ENCODE results near the gene MAP3K7.
A peak's percentile ranks its signal among the peaks of the same experiment; 100 is the strongest.

The MAP3K7 gene

DNA sequence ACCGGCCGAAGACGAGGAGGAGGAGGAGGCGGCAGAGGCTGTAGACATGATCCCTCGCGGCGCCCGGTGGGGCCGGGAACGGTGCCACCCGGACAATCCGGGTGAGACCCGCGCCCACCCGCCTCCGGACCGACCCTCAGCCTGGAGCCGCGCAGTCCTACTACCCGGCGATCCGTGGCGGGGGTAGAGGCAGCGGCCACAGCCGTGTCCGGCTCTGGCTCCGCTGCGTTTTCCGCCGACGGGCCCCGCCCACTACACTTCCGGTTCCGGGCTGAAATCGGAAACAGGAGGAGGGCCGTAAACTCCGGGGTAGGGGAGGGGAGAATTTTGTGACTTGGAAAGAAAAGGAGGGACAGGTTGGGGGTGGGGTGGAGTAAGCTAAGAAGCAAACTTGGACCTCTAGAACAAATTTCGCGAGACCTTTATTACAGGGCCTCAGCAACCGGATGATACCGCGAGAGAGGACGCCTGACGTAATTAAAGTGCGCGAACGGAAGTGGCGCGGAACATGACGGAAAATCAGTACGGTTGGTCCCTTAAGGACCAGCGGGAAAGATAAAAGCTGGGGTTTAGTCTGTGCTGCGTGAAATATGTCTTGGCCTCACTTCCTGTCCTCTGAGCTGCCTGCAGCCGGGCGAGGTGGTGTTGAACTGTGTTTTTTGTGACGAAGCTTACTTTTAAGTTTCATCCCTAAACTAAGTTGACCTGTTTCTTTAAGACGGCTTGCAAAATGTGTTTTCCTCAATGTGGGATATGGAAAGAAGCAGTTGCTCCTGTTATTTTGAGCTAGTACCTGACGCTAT, at the start of gene MAP3K7:
TSS of gene MAP3K7 (minus strand) at position 237 of the 803 bp plus-strand sequence. CDS start at position 48, 189 bp downstream.
- peak; percentile 89 for DNase-seq (ENCODE audit: low read depth)
- peak within 1 kb of the TSS; percentile 85 for H3K4me3 ChIP-seq (ENCODE audit: control insufficient read depth, low read depth, low read length)
- no peak for TF ChIP-seq CTCF (IDR thresholded peaks at IDR 0.05; ENCODE audit: control insufficient read depth, insufficient read depth, low read depth, low read length, missing control alignments)

- TF ChIP-seq CTCF (IDR thresholded peaks at IDR 0.05; ENCODE audit: control insufficient read depth, insufficient read depth, low read depth, low read length, missing control alignments), result no peak
- DNase-seq (ENCODE audit: low read depth), result no peak
- H3K4me3 ChIP-seq (ENCODE audit: control insufficient read depth, low read depth, low read length), result no peak overlapping the region
These were observed 44.2 kb upstream of the MAP3K7 start for GRCh38 chr6:90631046-90631445.

DNA sequence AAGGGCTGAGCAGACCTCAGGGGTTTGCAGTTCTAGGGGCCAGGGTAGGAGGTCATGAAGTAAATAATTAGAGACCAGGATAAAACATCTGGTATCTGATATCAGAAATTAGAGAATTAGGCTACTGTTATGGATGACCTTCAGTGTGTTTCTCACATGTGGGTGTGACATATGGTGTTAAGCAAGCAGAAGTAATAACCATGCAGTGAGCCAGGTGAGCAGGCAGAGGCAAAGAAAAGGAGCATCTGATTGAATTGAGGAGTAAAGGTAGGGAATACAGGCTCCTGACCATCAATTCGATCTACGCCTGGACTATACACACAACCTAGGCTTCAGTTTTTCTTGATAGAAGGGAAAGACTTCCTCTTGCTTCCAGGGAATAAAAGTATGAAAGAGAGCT, 34.7 kb upstream of the MAP3K7 start:
- TF ChIP-seq CTCF (IDR thresholded peaks at IDR 0.05; ENCODE audit: control insufficient read depth, insufficient read depth, low read depth, low read length, missing control alignments), result no peak
- DNase-seq (ENCODE audit: low read depth), result no peak
- H3K4me3 ChIP-seq (ENCODE audit: control insufficient read depth, low read depth, low read length), result no peak overlapping the region

DNA sequence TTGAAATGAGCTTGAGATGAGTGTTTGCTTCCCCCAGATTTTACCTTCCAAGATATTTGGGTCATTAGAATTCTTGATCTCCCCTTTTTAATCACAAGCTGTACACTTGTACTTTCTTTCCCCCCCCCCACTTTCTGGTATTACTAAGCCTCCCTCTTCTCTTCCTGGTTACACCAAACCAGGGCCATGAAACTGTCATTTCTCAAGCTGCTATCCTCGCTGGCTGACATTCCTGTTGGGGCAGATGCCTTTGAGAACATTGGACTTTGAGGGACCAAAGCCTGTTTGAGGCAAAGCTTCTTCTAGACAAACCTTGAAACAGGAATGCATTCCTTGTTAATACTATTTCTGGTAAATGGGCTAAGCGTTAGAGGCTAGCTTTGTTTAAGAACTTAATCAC, 32.3 kb upstream of the MAP3K7 start:
- no peak for TF ChIP-seq CTCF (IDR thresholded peaks at IDR 0.05; ENCODE audit: control insufficient read depth, insufficient read depth, low read depth, low read length, missing control alignments)
- no peak overlapping the region for H3K4me3 ChIP-seq (ENCODE audit: control insufficient read depth, low read depth, low read length)
- DNase-seq (ENCODE audit: low read depth), result no peak

- no peak for DNase-seq (ENCODE audit: low read depth)
- no peak for TF ChIP-seq CTCF (IDR thresholded peaks at IDR 0.05; ENCODE audit: control insufficient read depth, insufficient read depth, low read depth, low read length, missing control alignments)
- H3K4me3 ChIP-seq (ENCODE audit: control insufficient read depth, low read depth, low read length), result no peak overlapping the region
These were observed 25.4 kb upstream of the MAP3K7 start for GRCh38 chr6:90612313-90612680.

DNA sequence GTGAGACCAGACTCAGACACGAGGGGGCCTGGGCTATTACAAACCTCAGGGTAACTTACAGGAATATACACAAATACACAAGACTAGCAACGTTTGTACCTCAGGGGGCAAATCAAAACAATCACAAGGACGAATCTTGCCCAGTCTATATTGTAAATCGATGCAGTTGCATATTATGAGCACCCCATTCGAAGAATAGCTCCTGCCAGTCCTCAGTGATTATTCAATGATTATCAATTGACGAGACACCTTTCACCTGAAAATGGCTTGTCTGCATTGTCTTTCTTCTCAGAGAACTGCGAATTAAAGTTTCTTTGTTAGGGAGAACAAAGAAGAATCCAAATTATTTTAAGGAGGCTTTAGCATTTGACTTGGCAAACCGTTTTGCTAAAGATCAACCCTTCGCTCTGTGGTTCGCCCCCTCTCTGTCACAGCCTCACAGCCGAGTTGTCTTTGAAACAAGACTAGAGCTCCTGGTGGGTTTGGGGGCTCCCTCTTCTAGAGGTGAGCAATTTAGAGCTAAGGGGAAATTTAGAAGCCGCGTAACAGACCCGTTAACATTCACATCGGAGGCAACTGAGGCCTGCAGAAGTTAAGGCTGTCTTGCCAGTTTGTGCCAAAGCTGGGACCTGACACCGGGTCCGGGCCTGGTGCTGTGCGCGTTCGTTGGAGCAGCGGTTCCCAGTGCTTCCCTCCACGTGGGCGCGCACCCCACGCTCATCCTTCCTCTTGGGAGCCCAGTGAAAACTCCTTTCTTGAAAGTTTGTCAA, 24.9 kb upstream of the MAP3K7 start:
- peak overlapping the region; percentile 64 for H3K4me3 ChIP-seq (ENCODE audit: control insufficient read depth, low read depth, low read length)
- DNase-seq (ENCODE audit: low read depth), result no peak
- no peak for TF ChIP-seq CTCF (IDR thresholded peaks at IDR 0.05; ENCODE audit: control insufficient read depth, insufficient read depth, low read depth, low read length, missing control alignments)

Data from AG09309 (cell line).